Trophoblast cell (in vitro differentiated cells and primary cell): ENCODE results near the gene CNOT1. TPM values are rescaled to one million over a fixed set of nuclear protein-coding genes. Genes with fewer than 3 reads are reported as not detected.

Experiments used
- DNase-seq, 2 donors: peaks; one replicate each; pipeline ENCODE4 v3.0.0-alpha.2; 2016
- H2AFZ ChIP-seq: 2 replicates; pipeline ENCODE4 v1.6.1; 2013; ENCODE audit warnings: low read length, moderate library complexity, mild to moderate bottlenecking; ENCODE audit not compliant: insufficient read depth, poor library complexity
- H2AK5ac ChIP-seq: 2 replicates; pipeline ENCODE4 v1.6.1; 2013; ENCODE audit warnings: mild to moderate bottlenecking, low read length
- H2BK120ac ChIP-seq: 2 replicates; pipeline ENCODE4 v1.6.1; 2013; ENCODE audit warnings: low read length, mild to moderate bottlenecking, moderate library complexity; ENCODE audit not compliant: insufficient read depth, poor library complexity
- H2BK12ac ChIP-seq: 2 replicates; pipeline ENCODE4 v1.6.1; 2013; ENCODE audit warnings: mild to moderate bottlenecking, low read length, moderate library complexity
- H2BK5ac ChIP-seq: 2 replicates; pipeline ENCODE4 v1.6.1; 2013; ENCODE audit warnings: low read length, low read depth, moderate library complexity, mild to moderate bottlenecking; ENCODE audit not compliant: poor library complexity
- H3K14ac ChIP-seq: 2 replicates; pipeline ENCODE4 v1.6.1; 2013; ENCODE audit warnings: mild to moderate bottlenecking, low read length
- H3K18ac ChIP-seq: 2 replicates; pipeline ENCODE4 v1.6.1; 2013; ENCODE audit warnings: mild to moderate bottlenecking, low read length
- H3K23ac ChIP-seq: 2 replicates; pipeline ENCODE4 v1.6.1; 2013; ENCODE audit warnings: low read length
- H3K27ac ChIP-seq: 2 replicates; pipeline ENCODE4 v1.5.1; 2013; ENCODE audit warnings: low read depth, mild to moderate bottlenecking, inconsistent platforms, low read length, moderate library complexity
- H3K27me3 ChIP-seq: 2 replicates; pipeline ENCODE4 v1.6.1; 2013; ENCODE audit warnings: inconsistent platforms, mild to moderate bottlenecking, low read length, moderate library complexity; ENCODE audit not compliant: insufficient read depth
- H3K36me3 ChIP-seq, 2 experiments: 1 replicate in 1 of 2; 2 replicates in 1 of 2; pipeline ENCODE4 v1.6.1; 2013; ENCODE audit warnings: low read length in 2 of 2, mild to moderate bottlenecking in 2 of 2, moderate library complexity in 1 of 2; ENCODE audit not compliant: insufficient read depth in 2 of 2, control insufficient read depth in 1 of 2
- H3K4ac ChIP-seq: 2 replicates; pipeline ENCODE4 v1.6.1; 2013; ENCODE audit warnings: low read depth, mild to moderate bottlenecking, low read length, moderate library complexity
- H3K4me1 ChIP-seq, 2 experiments: 1 replicate in 1 of 2; 2 replicates in 1 of 2; pipeline ENCODE4 v1.6.1; 2013; ENCODE audit warnings: low read length in 2 of 2, mild to moderate bottlenecking in 2 of 2, moderate library complexity in 1 of 2; ENCODE audit not compliant: insufficient read depth in 2 of 2, control insufficient read depth in 1 of 2
- H3K4me2 ChIP-seq: 2 replicates; pipeline ENCODE4 v1.6.1; 2013; ENCODE audit warnings: inconsistent platforms, mild to moderate bottlenecking, low read length, moderate library complexity
- H3K4me3 ChIP-seq: 2 replicates; pipeline ENCODE4 v1.5.1; 2013; ENCODE audit warnings: mild to moderate bottlenecking, low read depth, low read length, inconsistent platforms
- H3K79me1 ChIP-seq: one replicate; pipeline ENCODE4 v1.6.1; 2013; ENCODE audit warnings: low read length
- H3K79me2 ChIP-seq: 2 replicates; pipeline ENCODE4 v1.6.1; 2013; ENCODE audit warnings: low read length, mild to moderate bottlenecking; ENCODE audit not compliant: control insufficient read depth, insufficient read depth, poor library complexity
- H3K9ac ChIP-seq: 2 replicates; pipeline ENCODE4 v1.6.1; 2013; ENCODE audit warnings: mild to moderate bottlenecking, low read length
- H3K9me3 ChIP-seq: 2 replicates; pipeline ENCODE4 v1.6.1; 2013; ENCODE audit warnings: low read depth, mild to moderate bottlenecking, control low read depth, inconsistent platforms, low read length; ENCODE audit not compliant: insufficient read depth
- H4K12ac ChIP-seq: 2 replicates; pipeline ENCODE4 v1.6.1; 2013; ENCODE audit warnings: low read depth, mild to moderate bottlenecking, low read length, moderate library complexity
- H4K8ac ChIP-seq: 2 replicates; pipeline ENCODE4 v1.6.1; 2013; ENCODE audit warnings: low read depth, mild to moderate bottlenecking, low read length, moderate library complexity
- H4K91ac ChIP-seq: one replicate; pipeline ENCODE4 v1.6.1; 2013; ENCODE audit warnings: low read depth, mild to moderate bottlenecking, low read length, moderate library complexity
- WGBS: extraction: QIAGEN DNeasy Blood & Tissue Kit; methylation state at CpG from one replicate; pipeline ENCODE4 v1.1.7; 2013; ENCODE audit warnings: missing lambda C conversion rate; ENCODE audit not compliant: insufficient read length, insufficient coverage; ENCODE audit errors: extremely low coverage; 5-methylcytosine and 5-hydroxymethylcytosine counted together
- polyA plus RNA-seq: library from polyadenylated mRNA; stranded (reverse); fragments of 200-250 nt; gene quantifications from 2 replicates; pipeline ENCODE4 v1.2.3, GENCODE V29; 2013

CNOT1 gene
- 104 and 110 TPM in 2 replicates for polyA plus RNA-seq

GRCh38 chr16:58629733-58630640 lies at the start of gene CNOT1:
TSS of gene CNOT1 (minus strand) at chr16:58629826. CDS start at chr16:58599337, 30,489 bp downstream.
- H3K9ac ChIP-seq = peak within 1 kb of the TSS; percentile 92
- H4K8ac ChIP-seq = peak within 1 kb of the TSS; percentile 98
- H4K91ac ChIP-seq = peak within 1 kb of the TSS; percentile 95
- H4K12ac ChIP-seq = peak within 1 kb of the TSS; percentile 96
- H3K9me3 ChIP-seq = no peaks in the 10 kb centered on the region
- peak within 1 kb of the TSS; percentile 91 for H3K27ac ChIP-seq
- peak within 1 kb of the TSS; percentile 88 for H3K4me3 ChIP-seq
- peak within 1 kb of the TSS; percentile 69 for H3K4me2 ChIP-seq
- peaks cover 1 to 2% of the 10 kb centered on the region in 2 experiments for H3K36me3 ChIP-seq
- peak within 1 kb of the TSS; percentile 98 for H2AFZ ChIP-seq
- no peak within 1 kb of the TSS for H3K23ac ChIP-seq
- WGBS = no CpG with 5 or more reads among the region's 61 CpGs
- H3K79me2 ChIP-seq = peaks cover 23% of the 10 kb centered on the region
- peak within 1 kb of the TSS; percentile 76 for H3K4ac ChIP-seq
- H3K27me3 ChIP-seq = no peaks in the 10 kb centered on the region
- DNase-seq = peak; percentile 99 to 100
- H3K4me1 ChIP-seq = peaks cover 0 to 1% of the 10 kb centered on the region in 2 experiments
- peak within 1 kb of the TSS; percentile 95 for H3K18ac ChIP-seq
- no peak within 1 kb of the TSS for H2BK12ac ChIP-seq
- H2BK5ac ChIP-seq = peak within 1 kb of the TSS; percentile 93
- H3K79me1 ChIP-seq = peaks cover 9% of the 10 kb centered on the region
- H2AK5ac ChIP-seq = peak within 1 kb of the TSS; percentile 82
- peak within 1 kb of the TSS; percentile 99 for H3K14ac ChIP-seq
- H2BK120ac ChIP-seq = peak within 1 kb of the TSS; percentile 88

- no peak overlapping the region for H3K14ac ChIP-seq
- DNase-seq = no peak
- H2BK120ac ChIP-seq = no peak overlapping the region
- H3K36me3 ChIP-seq = peaks cover 39 to 45% of the 10 kb centered on the region in 2 experiments
- H2AK5ac ChIP-seq = no peak overlapping the region
- no peak overlapping the region for H3K27ac ChIP-seq
- H2BK5ac ChIP-seq = no peak overlapping the region
- H4K8ac ChIP-seq = no peak overlapping the region
- no peaks in the 10 kb centered on the region for H3K27me3 ChIP-seq
- H3K4me1 ChIP-seq = peaks cover 5 to 7% of the 10 kb centered on the region in 2 experiments
- no peak overlapping the region for H4K91ac ChIP-seq
- no CpG with 5 or more reads among the region's 3 CpGs for WGBS
- H3K4me3 ChIP-seq = no peak overlapping the region
- H3K79me2 ChIP-seq = peaks cover 2% of the 10 kb centered on the region
- H3K4me2 ChIP-seq = no peak overlapping the region
- no peak overlapping the region for H3K18ac ChIP-seq
- H2BK12ac ChIP-seq = no peak overlapping the region
- no peak overlapping the region for H3K23ac ChIP-seq
- H4K12ac ChIP-seq = no peak overlapping the region
- no peak overlapping the region for H3K4ac ChIP-seq
- no peaks in the 10 kb centered on the region for H3K79me1 ChIP-seq
- H3K9me3 ChIP-seq = peaks cover 2% of the 10 kb centered on the region
- no peak overlapping the region for H2AFZ ChIP-seq
- H3K9ac ChIP-seq = no peak overlapping the region
These were observed 49.1 kb upstream of the CNOT1 start for GRCh38 chr16:58678716-58679115.

- H4K91ac ChIP-seq = no peak overlapping the region
- H3K4me2 ChIP-seq = no peak overlapping the region
- H3K27ac ChIP-seq = no peak overlapping the region
- H2AK5ac ChIP-seq = no peak overlapping the region
- no peak overlapping the region for H2BK12ac ChIP-seq
- no peak overlapping the region for H3K18ac ChIP-seq
- H4K12ac ChIP-seq = no peak overlapping the region
- no peaks in the 10 kb centered on the region for H3K27me3 ChIP-seq
- no peak overlapping the region for H2AFZ ChIP-seq
- H3K9ac ChIP-seq = no peak overlapping the region
- DNase-seq = no peak
- WGBS = no CpG with 5 or more reads among the region's 4 CpGs
- no peak overlapping the region for H3K4ac ChIP-seq
- no peak overlapping the region for H3K14ac ChIP-seq
- peaks cover 39 to 45% of the 10 kb centered on the region in 2 experiments for H3K36me3 ChIP-seq
- no peak overlapping the region for H2BK5ac ChIP-seq
- H3K4me1 ChIP-seq = peaks cover under 1 to 3% of the 10 kb centered on the region in 2 experiments
- H3K4me3 ChIP-seq = no peak overlapping the region
- H3K23ac ChIP-seq = no peak overlapping the region
- H3K79me2 ChIP-seq = no peaks in the 10 kb centered on the region
- no peak overlapping the region for H4K8ac ChIP-seq
- H2BK120ac ChIP-seq = no peak overlapping the region
- peaks cover 2% of the 10 kb centered on the region for H3K9me3 ChIP-seq
- H3K79me1 ChIP-seq = no peaks in the 10 kb centered on the region
These were observed 48.6 kb upstream of the CNOT1 start for GRCh38 chr16:58678269-58678668.

GRCh38 chr16:58670946-58671583 lies 41.4 kb upstream of the CNOT1 start:
- Histone ChIP-seq H4K91ac (no peak overlapping the region), H3K4me3 (no peak overlapping the region), H3K79me1 (no peaks in the 10 kb centered on the region), H2AFZ (no peak overlapping the region), H3K79me2 (no peaks in the 10 kb centered on the region), H3K18ac (no peak overlapping the region), H2AK5ac (no peak overlapping the region), H3K4me2 (no peak overlapping the region), H2BK120ac (no peak overlapping the region), H3K23ac (no peak overlapping the region), H3K27ac (no peak overlapping the region), H3K9me3 (peaks cover 2% of the 10 kb centered on the region), H2BK12ac (no peak overlapping the region), H3K9ac (no peak overlapping the region), H3K4ac (no peak overlapping the region), H2BK5ac (no peak overlapping the region), H3K4me1 (no peaks in the 10 kb centered on the region), H4K12ac (no peak overlapping the region), H3K27me3 (no peaks in the 10 kb centered on the region), H4K8ac (no peak overlapping the region), H3K14ac (no peak overlapping the region), H3K36me3 (peaks cover 48 to 58% of the 10 kb centered on the region in 2 experiments)
- DNase-seq = no peak
- no CpG with 5 or more reads among the region's 18 CpGs for WGBS
